K562 (cell line): ENCODE measurements around the gene MTPN. TPM values are rescaled to one million over a fixed set of nuclear protein-coding genes. Genes with fewer than 3 reads are reported as not detected.

Experiments
- ATAC-seq: fragments of 200-7000 bp; cut with Tn5 transposase; 3 replicates; pipeline ENCODE4 v1.9.1; 2020; ENCODE audit warnings: moderate library complexity
- BruUV-seq: library from RNA; stranded (reverse); fragments of 400-500 nt; replicated peaks from 2 replicates; lab custom pipeline; 2021; lab: Mats Ljungman, UMichigan
- CTCF ChIA-PET: fragments of 300-600 bp; formaldehyde crosslinking; extraction: SDS; loops from one replicate; lab custom pipeline; 2021; ENCODE audit warnings: low intra/inter-chr PET ratio; lab: Yijun Ruan, JAX
- POLR2A ChIA-PET: fragments of 300-600, 350-650 bp; sonication (Branson Sonifier 250); formaldehyde crosslinking; extraction: SDS; loops from one replicate; lab custom pipeline; 2021; ENCODE audit warnings: antibody characterized with exemption, inconsistent platforms; lab: Yijun Ruan, JAX
- DNase-seq, 4 experiments: peaks; one replicate each; pipeline versions ENCODE4 v3.0.0 to v3.0.0-alpha.2; 2011 to 2018; ENCODE audit warnings: low spot score in 3 of 4, mixed read lengths in 3 of 4; ENCODE audit errors: extremely low read depth in 1 of 4
- FAIRE-seq: peaks from 2 replicates; lab custom pipeline; 2011; peaks lifted over from hg19 to GRCh38; lab: Jason Lieb, UNC
- H2AFZ ChIP-seq: 2 replicates; pipeline ENCODE4 v1.6.0; 2011; ENCODE audit warnings: low read depth, low read length, control low read depth, inconsistent platforms
- H3K27ac ChIP-seq: fragments of 200-600 bp; 3 replicates; pipeline ENCODE4 v1.8.0; 2011; ENCODE audit warnings: low read depth, mild to moderate bottlenecking, control low read depth, inconsistent platforms, low read length, moderate library complexity, mixed read lengths; ENCODE audit errors: extremely low read depth
- H3K27me3 ChIP-seq, 2 experiments: fragments of 300-600 bp in 1 of 2; 2 replicates in 1 of 2; 3 replicates in 1 of 2; pipeline versions ENCODE4 v1.6.0 to v1.8.0; 2011; ENCODE audit warnings: inconsistent platforms in 2 of 2, low read length in 2 of 2, mild to moderate bottlenecking in 1 of 2, mixed read lengths in 1 of 2, moderate library complexity in 1 of 2; ENCODE audit not compliant: control insufficient read depth in 2 of 2, insufficient read depth in 2 of 2
- H3K36me3 ChIP-seq: fragments of 300-600 bp; 3 replicates; pipeline ENCODE4 v1.8.0; 2011; ENCODE audit warnings: mild to moderate bottlenecking, low read length, inconsistent platforms; ENCODE audit not compliant: control insufficient read depth, insufficient read depth
- H3K4me1 ChIP-seq, 2 experiments: fragments of 200-600 bp in 1 of 2; replicated peaks in 1 of 2; 2 replicates in 1 of 2; 3 replicates in 1 of 2; pipeline versions ENCODE4 v1.5.1 to v1.8.0; 2011; ENCODE audit warnings: inconsistent platforms in 2 of 2, low read length in 2 of 2, mild to moderate bottlenecking in 1 of 2, mixed read lengths in 1 of 2, moderate library complexity in 1 of 2; ENCODE audit not compliant: control insufficient read depth in 2 of 2, insufficient read depth in 2 of 2
- H3K4me2 ChIP-seq: 2 replicates; pipeline ENCODE4 v1.6.1; 2011; ENCODE audit warnings: low read length, control low read depth, inconsistent platforms, mixed read lengths; ENCODE audit not compliant: insufficient read depth
- H3K4me3 ChIP-seq: fragments of 200-600 bp; sonication (generic), shearing (Covaris generic); 2 replicates; pipeline ENCODE4 v1.5.1; 2016; ENCODE audit warnings: control low read depth, inconsistent platforms
- H3K79me2 ChIP-seq: fragments of 200-600 bp; 3 replicates; pipeline ENCODE4 v1.8.0; 2011; ENCODE audit warnings: low read length, inconsistent platforms; ENCODE audit not compliant: control insufficient read depth, insufficient read depth
- H3K9ac ChIP-seq, 2 experiments: 2 replicates each; pipeline versions ENCODE4 v1.6.0 to v1.6.1; 2011; ENCODE audit warnings: low read depth in 2 of 2, low read length in 2 of 2, control low read depth in 1 of 2, inconsistent platforms in 1 of 2, mild to moderate bottlenecking in 1 of 2, mixed read lengths in 1 of 2; ENCODE audit not compliant: insufficient read depth in 1 of 2
- H3K9me1 ChIP-seq: one replicate; pipeline ENCODE4 v1.6.0; 2011; ENCODE audit warnings: inconsistent platforms, mild to moderate bottlenecking, low read length, moderate library complexity; ENCODE audit not compliant: control insufficient read depth, insufficient read depth
- H3K9me3 ChIP-seq: replicated peaks from 2 replicates; pipeline ENCODE4 v1.5.1; 2011; ENCODE audit warnings: low read depth, low read length, inconsistent platforms; ENCODE audit not compliant: control insufficient read depth, insufficient read depth
- H4K20me1 ChIP-seq: replicated peaks from 2 replicates; pipeline ENCODE4 v1.6.1; 2011; ENCODE audit warnings: low read length, inconsistent platforms, mixed read lengths; ENCODE audit not compliant: control insufficient read depth, insufficient read depth
- CBFA2T3 ChIP-seq: fragments of 450-650 bp; IDR thresholded peaks from 2 replicates; pipeline ENCODE4 v1.6.1; 2017
- CCAR2 ChIP-seq: fragments of 200-400 bp; formaldehyde crosslinking; IDR thresholded peaks from 2 replicates; pipeline ENCODE4 v1.6.1; 2017; ENCODE audit warnings: mild to moderate bottlenecking, low read depth, low read length
- EGR1 ChIP-seq: fragments of 450-650 bp; conservative IDR thresholded peaks from 2 replicates; pipeline ENCODE4 v1.6.1; 2017; ENCODE audit warnings: mild to moderate bottlenecking
- ETV5 ChIP-seq: sonication (generic); formaldehyde crosslinking; IDR thresholded peaks from 2 replicates; pipeline ENCODE4 v1.4.0; 2020; ENCODE audit warnings: low read depth, mild to moderate bottlenecking, missing genetic modification reagents
- ILF3 ChIP-seq: fragments of 450-650 bp; IDR thresholded peaks from 2 replicates; pipeline ENCODE4 v1.6.1; 2018; ENCODE audit warnings: antibody characterized with exemption, mild to moderate bottlenecking, moderate library complexity, borderline replicate concordance
- KLF10 ChIP-seq: fragments of 250-450 bp; sonication (Bioruptor Pico); IDR thresholded peaks from 2 replicates; pipeline ENCODE4 v1.6.1; 2021; ENCODE audit warnings: matching md5 sums
- NCOA2 ChIP-seq, 2 experiments: fragments of 450-650 bp; IDR thresholded peaks; 2 replicates each; pipeline ENCODE4 v1.6.1; 2018; ENCODE audit warnings: mild to moderate bottlenecking in 2 of 2, moderate library complexity in 1 of 2; ENCODE audit not compliant: partially characterized antibody in 2 of 2
- NFIX ChIP-seq: fragments of 250-450 bp; sonication (Bioruptor Pico); IDR thresholded peaks from 2 replicates; pipeline ENCODE4 v1.4.0; 2020; ENCODE audit warnings: low read depth, mild to moderate bottlenecking, moderate library complexity
- PRPF4 ChIP-seq: fragments of 200-400 bp; formaldehyde crosslinking; IDR thresholded peaks from one replicate; pipeline ENCODE4 v1.6.1; 2017; ENCODE audit warnings: low read length, low read depth, mild to moderate bottlenecking; ENCODE audit not compliant: insufficient read depth, poor library complexity, severe bottlenecking
- RHOXF2B ChIP-seq: fragments of 250-450 bp; sonication (Bioruptor Pico); conservative IDR thresholded peaks from 2 replicates; pipeline ENCODE4 v1.5.1; 2021
- TEAD4 ChIP-seq, 2 experiments: sonication (generic) in 1 of 2; formaldehyde crosslinking in 1 of 2; IDR thresholded peaks; 2 replicates each; pipeline versions ENCODE4 v1.6.1 to v1.8.0; 2012 to 2022; ENCODE audit warnings: borderline replicate concordance in 1 of 2, inconsistent platforms in 1 of 2, low read length in 1 of 2, mild to moderate bottlenecking in 1 of 2, missing genetic modification reagents in 1 of 2
- TRIM25 ChIP-seq: fragments of 450-650 bp; IDR thresholded peaks from 2 replicates; pipeline ENCODE4 v1.7.0; 2016; ENCODE audit warnings: borderline replicate concordance
- ZC3H11A ChIP-seq: IDR thresholded peaks from 2 replicates; pipeline ENCODE4 v1.6.1; 2012; ENCODE audit warnings: low read depth, low read length, improper control_type of control experiment
- ZNF121 ChIP-seq: sonication (generic); formaldehyde crosslinking; conservative IDR thresholded peaks from 2 replicates; pipeline ENCODE4 v1.8.0; 2022; ENCODE audit warnings: missing genetic modification reagents
- ZNF217 ChIP-seq: sonication (generic); formaldehyde crosslinking; IDR thresholded peaks from 2 replicates; pipeline ENCODE4 v1.8.0; 2022; ENCODE audit warnings: mild to moderate bottlenecking, missing genetic modification reagents
- ZNF57 ChIP-seq: fragments of 450-650 bp; formaldehyde crosslinking; IDR thresholded peaks from 2 replicates; pipeline ENCODE4 v1.4.0; 2020; ENCODE audit warnings: mild to moderate bottlenecking, moderate library complexity
- WGBS: fragments of 100-300 bp; shearing (Covaris generic); methylation state at CpG from one replicate; pipeline ENCODE4 v1.1.6; 2016; ENCODE audit warnings: low coverage, mixed read lengths; ENCODE audit not compliant: insufficient coverage; ENCODE audit errors: missing lambda C conversion rate; 5-methylcytosine and 5-hydroxymethylcytosine counted together
- in situ Hi-C: fragments of 300-500 bp; cut with MboI; formaldehyde crosslinking; loops from 4 replicates; pipeline ENCODE4 v1.15.0; 2018; ENCODE audit warnings: inconsistent platforms, mixed read lengths
- intact Hi-C: fragments of 100-400 bp; cut with micrococcal nuclease; formaldehyde crosslinking; loops from 2 replicates; pipeline ENCODE4 v1.14.2; 2022
- polyA plus RNA-seq, 8 experiments: library from polyadenylated mRNA; depleted of rRNA in 4 of 8; stranded (reverse) in 5 of 8; unstranded in 3 of 8; fragments of >200 nt; fragmentation: Nextera tagmentation in 2 of 8; fragmentation: Illumina TruSeq in 1 of 8; extraction: Ambion mirVana in 2 of 8; extraction: Trizol in 1 of 8; gene quantifications; 2 replicates each; pipeline versions ENCODE4 v1.2.1 to v1.2.3, GENCODE V29; 2011 to 2014; ENCODE audit warnings: inconsistent platforms in 1 of 8, missing spikeins in 1 of 8
- total RNA-seq, 7 experiments: library from RNA; depleted of rRNA in 6 of 7; stranded (reverse); fragments of >200 nt in 6 of 7; fragmentation: Illumina TruSeq in 2 of 7; extraction: Trizol in 2 of 7; gene quantifications; 2 replicates each; pipeline versions ENCODE4 v1.2.1 to v1.2.3, GENCODE V29; 2011 to 2021; ENCODE audit warnings: low replicate concordance in 1 of 7

The MTPN gene
- total and polyA plus RNA-seq, 9 of the 15 experiments (the other 6 are each of a cell fraction or from before 2014, with no cell fraction given), result 68.5 to 261 (median 156) TPM

GRCh38 chr7:135928136-135928535 lies 49.0 kb downstream of the MTPN start:
- Histone ChIP-seq H3K9me1 (no peaks in the 10 kb centered on the region), H3K36me3 (peaks cover 44% of the 10 kb centered on the region), H3K4me1 (peaks cover 14 to 49% of the 10 kb centered on the region in 2 experiments), H3K9ac (no peak overlapping the region), H4K20me1 (peaks cover 14% of the 10 kb centered on the region; the same call in 1 of the 2 replicates), H3K79me2 (peaks cover 44% of the 10 kb centered on the region), H2AFZ (no peak overlapping the region), H3K27ac (no peak overlapping the region), H3K27me3 (no peaks in the 10 kb centered on the region), H3K4me3 (no peak overlapping the region), H3K4me2 (no peak overlapping the region), H3K9me3 (no peaks in the 10 kb centered on the region)
- TF ChIP-seq ZNF57 (CRISPR knock-in tag) (no peak), EGR1 (peak; percentile 88)
- ATAC-seq, result no peak
- ChIA-PET CTCF (no interaction called here), POLR2A (interaction anchor here (1.0 to 7.1 kb wide), 2 partner anchors 13 to 46 kb away, joined by 4 to 45 read pairs; no protein-coding TSS in a partner anchor)
- in situ Hi-C loops, result no loop called here
- intact Hi-C loops, result loop anchor here (5.0 to 10.0 kb wide), 2 partner anchors 47 to 101 kb away; partner anchors contain the start of gene MTPN
- DNase-seq, result no peak
- no TSS peak for BruUV-seq
- FAIRE-seq, result no peak

GRCh38 chr7:135925210-135925609 lies 51.9 kb downstream of the MTPN start:
- intact Hi-C loops (loop anchor here (5.0 to 10.0 kb wide), 2 partner anchors 50 to 98 kb away; partner anchors contain the start of gene MTPN), in situ Hi-C loops (no loop called here)
- ATAC-seq (peak; percentile 37), DNase-seq (peak in 1 of 4 experiments; percentile 76), FAIRE-seq (no peak)
- H3K36me3 ChIP-seq, result peaks cover 37% of the 10 kb centered on the region
- WGBS, result 10% methylated on average over 3 of the region's 3 CpGs
- ChIA-PET POLR2A (interaction anchor here (1.0 to 2.0 kb wide), 6 partner anchors 9 to 83 kb away, joined by 3 to 9 read pairs (median 4); no protein-coding TSS in a partner anchor), CTCF (no interaction called here)
- H3K4me1 ChIP-seq, result peaks cover 14 to 37% of the 10 kb centered on the region in 2 experiments
- no peak overlapping the region for H3K4me2 ChIP-seq
- H3K79me2 ChIP-seq, result peaks cover 16% of the 10 kb centered on the region; the same call in 1 of the 3 replicates
- no peaks in the 10 kb centered on the region for H3K27me3 ChIP-seq
- H3K4me3 ChIP-seq, result no peak overlapping the region
- BruUV-seq, result no TSS peak
- peaks cover 3% of the 10 kb centered on the region; the same call in 1 of the 2 replicates for H4K20me1 ChIP-seq
- no peak overlapping the region for H2AFZ ChIP-seq
- no peaks in the 10 kb centered on the region for H3K9me3 ChIP-seq
- H3K27ac ChIP-seq, result peak overlapping the region; percentile 7; the same call in 1 of the 3 replicates
- no peak overlapping the region for H3K9ac ChIP-seq
- H3K9me1 ChIP-seq, result no peaks in the 10 kb centered on the region
- TF ChIP-seq CBFA2T3, result peak; percentile 36
- no peak for TF ChIP-seq ZC3H11A
- no peak for TF ChIP-seq NCOA2 (IDR thresholded peaks at IDR 0.05; ENCODE audit: partially characterized antibody in 2 of 2)
- no peak for TF ChIP-seq ILF3
- no peak for TF ChIP-seq ZNF121 (CRISPR knock-in tag)
- TF ChIP-seq PRPF4, result no peak
- TF ChIP-seq KLF10 (CRISPR knock-in tag), result no peak
- no peak for TF ChIP-seq ZNF217
- no peak for TF ChIP-seq CCAR2
- TF ChIP-seq RHOXF2B (CRISPR knock-in tag), result no peak
- TF ChIP-seq NFIX (CRISPR knock-in tag), result 0 out of 2 replicates have a peak, but pooled peaks have one; percentile 32
- TF ChIP-seq TEAD4 (IDR thresholded peaks at IDR 0.05; ENCODE audit: low read length), result no peak
- TF ChIP-seq TEAD4 (CRISPR knock-in tag; IDR thresholded peaks at IDR 0.05; ENCODE audit: borderline replicate concordance), result no peak
- TF ChIP-seq TRIM25, result no peak
- TF ChIP-seq ETV5 (CRISPR knock-in tag), result no peak
